ENCODE data around the gene KRT6B. TPM values are rescaled to one million over a fixed set of nuclear protein-coding genes. Genes with fewer than 3 reads are reported as not detected.

Gene KRT6B
- total and polyA plus RNA-seq, 2 of the 8 experiments (the other 6 are each of a cell fraction or from before 2014, with no cell fraction given) = not detected

- TF ChIP-seq ATF2 (IDR thresholded peaks at IDR 0.05; ENCODE audit: low read length) = no peak
Measured at GRCh38 chr12:52464897-52465296, 13.0 kb upstream of the KRT6B start (continued).
